HEK293 (cell line): ENCODE data around the gene EMC7.

Source experiments
- CTCF ChIA-PET: fragments of 350-600 bp; formaldehyde crosslinking; extraction: SDS; loops from one replicate; lab custom pipeline; 2021; ENCODE audit warnings: antibody characterized with exemption; lab: Yijun Ruan, JAX
- POLR2A ChIA-PET: fragments of 300-600 bp; formaldehyde crosslinking; extraction: SDS; loops from one replicate; lab custom pipeline; 2020; ENCODE audit warnings: antibody characterized with exemption, inconsistent platforms; lab: Yijun Ruan, JAX
- H3K27ac ChIP-seq: fragments of 200-500 bp; sonication (Bioruptor generic); 2 replicates; pipeline ENCODE4 v1.5.1; 2014; ENCODE audit warnings: low read depth, low read length, control low read depth, inconsistent platforms; ENCODE audit errors: extremely low read depth
- H3K36me3 ChIP-seq, 2 experiments: fragments of 200-500 bp in 1 of 2; sonication (Bioruptor generic) in 1 of 2; 1 replicate in 1 of 2; 2 replicates in 1 of 2; pipeline ENCODE4 v1.5.1; 2014 to 2017; ENCODE audit warnings: inconsistent platforms in 2 of 2, low read length in 2 of 2; ENCODE audit not compliant: control insufficient read depth in 2 of 2, insufficient read depth in 1 of 2
- H3K4me1 ChIP-seq: fragments of 200-500 bp; sonication (Bioruptor generic); 2 replicates; pipeline ENCODE4 v1.5.1; 2014; ENCODE audit warnings: mild to moderate bottlenecking, low read length, inconsistent platforms; ENCODE audit not compliant: control insufficient read depth, insufficient read depth
- H3K4me3 ChIP-seq: 2 replicates; pipeline ENCODE4 v1.5.1; 2011; ENCODE audit warnings: low read depth, mild to moderate bottlenecking, control low read depth, low read length, moderate library complexity
- H3K9me3 ChIP-seq: fragments of 200-500 bp; sonication (Bioruptor generic); 2 replicates; pipeline ENCODE4 v1.5.1; 2014; ENCODE audit warnings: low read depth, low read length, inconsistent platforms; ENCODE audit not compliant: control insufficient read depth, insufficient read depth
- BCL11A ChIP-seq: fragments of 450-650 bp; formaldehyde crosslinking; IDR thresholded peaks from 2 replicates; pipeline ENCODE4 v1.5.1; 2016; ENCODE audit warnings: low read depth, missing biosample characterization, missing genetic modification characterization
- OVOL3 ChIP-seq: fragments of 450-650 bp; formaldehyde crosslinking; IDR thresholded peaks from 2 replicates; pipeline ENCODE4 v1.5.1; 2016; ENCODE audit warnings: missing biosample characterization, missing genetic modification characterization
- RBAK ChIP-seq: fragments of 450-650 bp; formaldehyde crosslinking; IDR thresholded peaks from 2 replicates; pipeline ENCODE4 v1.5.1; 2016; ENCODE audit warnings: missing biosample characterization, missing genetic modification characterization
- ZBTB1 ChIP-seq: fragments of 450-650 bp; formaldehyde crosslinking; IDR thresholded peaks from 2 replicates; pipeline ENCODE4 v1.5.1; 2016; ENCODE audit warnings: missing biosample characterization, missing genetic modification characterization
- ZFP3 ChIP-seq: fragments of 450-650 bp; formaldehyde crosslinking; IDR thresholded peaks from 2 replicates; pipeline ENCODE4 v1.5.1; 2016; ENCODE audit warnings: low read depth, missing biosample characterization, missing genetic modification characterization
- ZNF138 ChIP-seq: fragments of 450-650 bp; formaldehyde crosslinking; IDR thresholded peaks from 2 replicates; pipeline ENCODE4 v1.5.1; 2016; ENCODE audit warnings: missing biosample characterization, missing genetic modification characterization, borderline replicate concordance
- ZNF155 ChIP-seq: fragments of 450-650 bp; formaldehyde crosslinking; IDR thresholded peaks from 2 replicates; pipeline ENCODE4 v1.5.1; 2016; ENCODE audit warnings: missing biosample characterization, missing genetic modification characterization
- ZNF211 ChIP-seq: fragments of 450-650 bp; formaldehyde crosslinking; IDR thresholded peaks from 2 replicates; pipeline ENCODE4 v1.5.1; 2016; ENCODE audit warnings: low read depth, missing biosample characterization, missing genetic modification characterization
- ZNF214 ChIP-seq: fragments of 450-650 bp; formaldehyde crosslinking; IDR thresholded peaks from 2 replicates; pipeline ENCODE4 v1.5.1; 2017; ENCODE audit warnings: missing biosample characterization, mild to moderate bottlenecking, missing genetic modification characterization, borderline replicate concordance
- ZNF23 ChIP-seq: fragments of 450-650 bp; formaldehyde crosslinking; IDR thresholded peaks from 2 replicates; pipeline ENCODE4 v1.5.1; 2016; ENCODE audit warnings: missing biosample characterization, missing genetic modification characterization, borderline replicate concordance
- ZNF302 ChIP-seq: fragments of 450-650 bp; formaldehyde crosslinking; IDR thresholded peaks from 2 replicates; pipeline ENCODE4 v1.5.1; 2016; ENCODE audit warnings: missing biosample characterization, missing genetic modification characterization, low read depth
- ZNF341 ChIP-seq: fragments of 450-650 bp; formaldehyde crosslinking; IDR thresholded peaks from 2 replicates; pipeline ENCODE4; 2016; ENCODE audit warnings: low read depth, missing biosample characterization, missing genetic modification characterization
- ZNF404 ChIP-seq: fragments of 450-650 bp; formaldehyde crosslinking; IDR thresholded peaks from 2 replicates; pipeline ENCODE4 v1.5.1; 2017; ENCODE audit warnings: missing biosample characterization, missing genetic modification characterization
- ZNF561 ChIP-seq: fragments of 450-650 bp; IDR thresholded peaks from 2 replicates; pipeline ENCODE4 v1.5.1; 2018; ENCODE audit warnings: missing biosample characterization, missing genetic modification characterization, borderline replicate concordance
- ZNF596 ChIP-seq: fragments of 450-650 bp; IDR thresholded peaks from 2 replicates; pipeline ENCODE4 v1.5.0; 2018; ENCODE audit warnings: missing biosample characterization, mild to moderate bottlenecking, missing genetic modification characterization, moderate library complexity
- ZNF629 ChIP-seq: fragments of 450-650 bp; formaldehyde crosslinking; IDR thresholded peaks from 2 replicates; pipeline ENCODE4 v1.5.1; 2017; ENCODE audit warnings: missing biosample characterization, missing genetic modification characterization
- ZNF777 ChIP-seq: fragments of 450-650 bp; formaldehyde crosslinking; IDR thresholded peaks from 2 replicates; pipeline ENCODE4 v1.5.1; 2017; ENCODE audit warnings: missing biosample characterization, missing genetic modification characterization, borderline replicate concordance
- ZSCAN30 ChIP-seq: fragments of 450-650 bp; IDR thresholded peaks from 2 replicates; pipeline ENCODE4 v1.5.1; 2018; ENCODE audit warnings: missing biosample characterization, mild to moderate bottlenecking, missing genetic modification characterization, moderate library complexity
- TF ChIP-seq, protein P1 (sequence below): fragments of 450-650 bp; formaldehyde crosslinking; IDR thresholded peaks from 2 replicates; pipeline ENCODE4 v1.5.1; 2016; ENCODE audit warnings: missing biosample characterization, missing genetic modification characterization, low read depth
- TF ChIP-seq, protein P2 (sequence below): fragments of 450-650 bp; formaldehyde crosslinking; IDR thresholded peaks from 2 replicates; pipeline ENCODE4 v1.5.1; 2016; ENCODE audit warnings: missing biosample characterization, missing genetic modification characterization
- TF ChIP-seq, protein P3 (sequence below): fragments of 450-650 bp; formaldehyde crosslinking; IDR thresholded peaks from 2 replicates; pipeline ENCODE4 v1.5.1; 2016; ENCODE audit warnings: missing biosample characterization, missing genetic modification characterization, low read depth
- TF ChIP-seq, protein P4 (sequence below): fragments of 450-650 bp; formaldehyde crosslinking; IDR thresholded peaks from 2 replicates; pipeline ENCODE4 v1.5.1; 2016; ENCODE audit warnings: missing biosample characterization, missing genetic modification characterization
- TF ChIP-seq, protein P5 (sequence below): fragments of 450-650 bp; formaldehyde crosslinking; IDR thresholded peaks from 2 replicates; pipeline ENCODE4 v1.5.1; 2017; ENCODE audit warnings: missing biosample characterization, missing genetic modification characterization

The EMC7 gene

DNA sequence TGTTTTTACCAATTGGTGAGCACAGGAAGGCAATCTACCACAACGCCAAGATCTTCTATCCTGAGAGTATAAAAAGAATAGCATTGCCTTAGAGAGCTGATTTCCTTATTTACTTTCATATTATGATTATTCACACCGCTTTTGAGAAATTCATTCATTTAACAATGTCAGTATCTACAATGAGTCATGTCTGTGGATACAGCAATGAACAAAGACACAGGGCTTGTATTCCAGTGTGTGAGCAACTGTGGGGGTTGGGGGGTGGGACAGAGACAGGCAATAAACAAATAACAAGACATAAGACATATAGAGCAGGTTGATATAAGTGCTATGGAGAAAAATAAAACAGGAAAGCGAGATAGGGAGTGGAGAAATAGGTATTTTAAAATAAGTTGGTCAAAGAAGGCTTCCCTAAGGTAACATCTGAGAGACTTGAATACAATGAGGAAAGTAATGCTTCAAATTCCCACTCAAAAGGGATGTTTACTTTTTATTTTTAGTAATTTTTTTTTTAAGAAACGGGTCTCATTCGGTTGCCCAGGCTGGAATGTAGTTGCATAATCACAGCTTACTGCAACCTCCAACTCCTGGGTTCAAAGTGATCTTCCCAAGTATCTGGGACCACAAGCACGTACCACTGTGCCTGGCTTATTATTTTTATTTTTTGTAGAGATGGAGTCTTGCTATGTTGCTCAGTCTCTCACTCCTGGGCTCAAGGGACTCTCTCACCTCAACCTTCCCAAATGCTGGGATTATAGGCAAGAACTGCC is 45.9 kb upstream of the EMC7 start:
- H3K27ac ChIP-seq: no peak overlapping the region
- peaks cover 10 to 41% of the 10 kb centered on the region in 2 experiments; a peak in 2 of 3 replicates for H3K36me3 ChIP-seq
- H3K4me1 ChIP-seq: no peaks in the 10 kb centered on the region
- CTCF ChIA-PET: interaction anchor here (0.9 kb wide), 1 partner anchor 39 kb away, joined by 5 read pairs; no protein-coding TSS in a partner anchor
- no peak overlapping the region for H3K4me3 ChIP-seq
- TF ChIP-seq, protein P1, sequence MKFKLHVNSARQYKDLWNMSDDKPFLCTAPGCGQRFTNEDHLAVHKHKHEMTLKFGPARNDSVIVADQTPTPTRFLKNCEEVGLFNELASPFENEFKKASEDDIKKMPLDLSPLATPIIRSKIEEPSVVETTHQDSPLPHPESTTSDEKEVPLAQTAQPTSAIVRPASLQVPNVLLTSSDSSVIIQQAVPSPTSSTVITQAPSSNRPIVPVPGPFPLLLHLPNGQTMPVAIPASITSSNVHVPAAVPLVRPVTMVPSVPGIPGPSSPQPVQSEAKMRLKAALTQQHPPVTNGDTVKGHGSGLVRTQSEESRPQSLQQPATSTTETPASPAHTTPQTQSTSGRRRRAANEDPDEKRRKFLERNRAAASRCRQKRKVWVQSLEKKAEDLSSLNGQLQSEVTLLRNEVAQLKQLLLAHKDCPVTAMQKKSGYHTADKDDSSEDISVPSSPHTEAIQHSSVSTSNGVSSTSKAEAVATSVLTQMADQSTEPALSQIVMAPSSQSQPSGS (tag by site-specific recombination): no peak
- TF ChIP-seq OVOL3 (tag by site-specific recombination) (no peak), ZNF404 (tag by site-specific recombination) (no peak), ZNF155 (tag by site-specific recombination) (no peak)
- TF ChIP-seq, protein P2, sequence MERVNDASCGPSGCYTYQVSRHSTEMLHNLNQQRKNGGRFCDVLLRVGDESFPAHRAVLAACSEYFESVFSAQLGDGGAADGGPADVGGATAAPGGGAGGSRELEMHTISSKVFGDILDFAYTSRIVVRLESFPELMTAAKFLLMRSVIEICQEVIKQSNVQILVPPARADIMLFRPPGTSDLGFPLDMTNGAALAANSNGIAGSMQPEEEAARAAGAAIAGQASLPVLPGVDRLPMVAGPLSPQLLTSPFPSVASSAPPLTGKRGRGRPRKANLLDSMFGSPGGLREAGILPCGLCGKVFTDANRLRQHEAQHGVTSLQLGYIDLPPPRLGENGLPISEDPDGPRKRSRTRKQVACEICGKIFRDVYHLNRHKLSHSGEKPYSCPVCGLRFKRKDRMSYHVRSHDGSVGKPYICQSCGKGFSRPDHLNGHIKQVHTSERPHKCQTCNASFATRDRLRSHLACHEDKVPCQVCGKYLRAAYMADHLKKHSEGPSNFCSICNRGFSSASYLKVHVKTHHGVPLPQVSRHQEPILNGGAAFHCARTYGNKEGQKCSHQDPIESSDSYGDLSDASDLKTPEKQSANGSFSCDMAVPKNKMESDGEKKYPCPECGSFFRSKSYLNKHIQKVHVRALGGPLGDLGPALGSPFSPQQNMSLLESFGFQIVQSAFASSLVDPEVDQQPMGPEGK (tag by site-specific recombination): no peak
- POLR2A ChIA-PET: no interaction called here
- H3K9me3 ChIP-seq: no peaks in the 10 kb centered on the region

DNA sequence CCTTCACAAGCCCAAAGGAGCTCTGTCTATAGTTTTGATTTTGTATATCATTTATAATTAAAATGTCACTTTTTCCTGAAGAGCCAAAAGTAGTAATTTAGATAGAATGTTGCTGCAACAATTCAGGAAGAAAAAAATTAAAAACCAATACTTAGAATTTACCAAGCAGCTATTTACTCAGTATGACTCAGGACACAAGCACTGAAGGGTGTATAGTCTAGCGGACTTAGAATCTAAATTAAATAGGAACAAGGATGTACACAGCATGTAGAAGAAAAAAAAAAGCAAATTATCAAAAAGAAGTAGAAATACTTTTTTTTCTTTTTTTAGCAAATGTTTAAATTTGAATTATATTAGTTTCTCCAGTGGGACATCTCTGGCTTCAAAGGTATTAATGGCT is 31.8 kb upstream of the EMC7 start:
- CTCF ChIA-PET: no interaction called here
- TF ChIP-seq ZNF561 (tag by site-specific recombination): no peak
- TF ChIP-seq ZNF341 (tag by site-specific recombination): no peak
- no peak for TF ChIP-seq ZBTB1 (tag by site-specific recombination)
- TF ChIP-seq ZNF777 (tag by site-specific recombination): no peak
- TF ChIP-seq ZFP3 (tag by site-specific recombination): no peak
- no peak for TF ChIP-seq ZNF302 (tag by site-specific recombination)
- TF ChIP-seq ZNF596: no peak
- TF ChIP-seq ZSCAN30: no peak
- TF ChIP-seq ZNF214 (tag by site-specific recombination): no peak
- no peak for TF ChIP-seq ZNF138 (tag by site-specific recombination)
- TF ChIP-seq RBAK (tag by site-specific recombination): no peak
- TF ChIP-seq ZNF629 (tag by site-specific recombination): no peak
- TF ChIP-seq ZNF23 (tag by site-specific recombination): no peak
- TF ChIP-seq, protein P3, sequence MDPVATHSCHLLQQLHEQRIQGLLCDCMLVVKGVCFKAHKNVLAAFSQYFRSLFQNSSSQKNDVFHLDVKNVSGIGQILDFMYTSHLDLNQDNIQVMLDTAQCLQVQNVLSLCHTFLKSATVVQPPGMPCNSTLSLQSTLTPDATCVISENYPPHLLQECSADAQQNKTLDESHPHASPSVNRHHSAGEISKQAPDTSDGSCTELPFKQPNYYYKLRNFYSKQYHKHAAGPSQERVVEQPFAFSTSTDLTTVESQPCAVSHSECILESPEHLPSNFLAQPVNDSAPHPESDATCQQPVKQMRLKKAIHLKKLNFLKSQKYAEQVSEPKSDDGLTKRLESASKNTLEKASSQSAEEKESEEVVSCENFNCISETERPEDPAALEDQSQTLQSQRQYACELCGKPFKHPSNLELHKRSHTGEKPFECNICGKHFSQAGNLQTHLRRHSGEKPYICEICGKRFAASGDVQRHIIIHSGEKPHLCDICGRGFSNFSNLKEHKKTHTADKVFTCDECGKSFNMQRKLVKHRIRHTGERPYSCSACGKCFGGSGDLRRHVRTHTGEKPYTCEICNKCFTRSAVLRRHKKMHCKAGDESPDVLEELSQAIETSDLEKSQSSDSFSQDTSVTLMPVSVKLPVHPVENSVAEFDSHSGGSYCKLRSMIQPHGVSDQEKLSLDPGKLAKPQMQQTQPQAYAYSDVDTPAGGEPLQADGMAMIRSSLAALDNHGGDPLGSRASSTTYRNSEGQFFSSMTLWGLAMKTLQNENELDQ: no peak
- no peak for TF ChIP-seq OVOL3 (tag by site-specific recombination)
- TF ChIP-seq, protein P4, sequence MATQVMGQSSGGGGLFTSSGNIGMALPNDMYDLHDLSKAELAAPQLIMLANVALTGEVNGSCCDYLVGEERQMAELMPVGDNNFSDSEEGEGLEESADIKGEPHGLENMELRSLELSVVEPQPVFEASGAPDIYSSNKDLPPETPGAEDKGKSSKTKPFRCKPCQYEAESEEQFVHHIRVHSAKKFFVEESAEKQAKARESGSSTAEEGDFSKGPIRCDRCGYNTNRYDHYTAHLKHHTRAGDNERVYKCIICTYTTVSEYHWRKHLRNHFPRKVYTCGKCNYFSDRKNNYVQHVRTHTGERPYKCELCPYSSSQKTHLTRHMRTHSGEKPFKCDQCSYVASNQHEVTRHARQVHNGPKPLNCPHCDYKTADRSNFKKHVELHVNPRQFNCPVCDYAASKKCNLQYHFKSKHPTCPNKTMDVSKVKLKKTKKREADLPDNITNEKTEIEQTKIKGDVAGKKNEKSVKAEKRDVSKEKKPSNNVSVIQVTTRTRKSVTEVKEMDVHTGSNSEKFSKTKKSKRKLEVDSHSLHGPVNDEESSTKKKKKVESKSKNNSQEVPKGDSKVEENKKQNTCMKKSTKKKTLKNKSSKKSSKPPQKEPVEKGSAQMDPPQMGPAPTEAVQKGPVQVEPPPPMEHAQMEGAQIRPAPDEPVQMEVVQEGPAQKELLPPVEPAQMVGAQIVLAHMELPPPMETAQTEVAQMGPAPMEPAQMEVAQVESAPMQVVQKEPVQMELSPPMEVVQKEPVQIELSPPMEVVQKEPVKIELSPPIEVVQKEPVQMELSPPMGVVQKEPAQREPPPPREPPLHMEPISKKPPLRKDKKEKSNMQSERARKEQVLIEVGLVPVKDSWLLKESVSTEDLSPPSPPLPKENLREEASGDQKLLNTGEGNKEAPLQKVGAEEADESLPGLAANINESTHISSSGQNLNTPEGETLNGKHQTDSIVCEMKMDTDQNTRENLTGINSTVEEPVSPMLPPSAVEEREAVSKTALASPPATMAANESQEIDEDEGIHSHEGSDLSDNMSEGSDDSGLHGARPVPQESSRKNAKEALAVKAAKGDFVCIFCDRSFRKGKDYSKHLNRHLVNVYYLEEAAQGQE (tag by site-specific recombination): no peak
- no peak for TF ChIP-seq BCL11A (tag by site-specific recombination)
- TF ChIP-seq, protein P5, sequence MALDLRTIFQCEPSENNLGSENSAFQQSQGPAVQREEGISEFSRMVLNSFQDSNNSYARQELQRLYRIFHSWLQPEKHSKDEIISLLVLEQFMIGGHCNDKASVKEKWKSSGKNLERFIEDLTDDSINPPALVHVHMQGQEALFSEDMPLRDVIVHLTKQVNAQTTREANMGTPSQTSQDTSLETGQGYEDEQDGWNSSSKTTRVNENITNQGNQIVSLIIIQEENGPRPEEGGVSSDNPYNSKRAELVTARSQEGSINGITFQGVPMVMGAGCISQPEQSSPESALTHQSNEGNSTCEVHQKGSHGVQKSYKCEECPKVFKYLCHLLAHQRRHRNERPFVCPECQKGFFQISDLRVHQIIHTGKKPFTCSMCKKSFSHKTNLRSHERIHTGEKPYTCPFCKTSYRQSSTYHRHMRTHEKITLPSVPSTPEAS (tag by site-specific recombination): no peak
- no peak for TF ChIP-seq ZNF211 (tag by site-specific recombination)

More for the DNA sequence above, 31.8 kb upstream of the EMC7 start:
- no peaks in the 10 kb centered on the region; a peak in 1 of 3 replicates for H3K36me3 ChIP-seq
- no peaks in the 10 kb centered on the region for H3K4me1 ChIP-seq
- H3K4me3 ChIP-seq: no peak overlapping the region
- H3K9me3 ChIP-seq: no peaks in the 10 kb centered on the region
- no peak overlapping the region for H3K27ac ChIP-seq
- POLR2A ChIA-PET: no interaction called here
